Gastroesophageal sphincter (tissue), 3 donors: ENCODE results near the gene SFI1.

Experiments used
- EP300 ChIP-seq: sonication (generic); formaldehyde crosslinking; IDR thresholded peaks from one replicate; pipeline ENCODE4 v1.6.1; 2017; ENCODE audit warnings: antibody characterized with exemption, mild to moderate bottlenecking
- POLR2A ChIP-seq, 2 donors: fragments of 450-650 bp; IDR thresholded peaks; one replicate each; pipeline ENCODE4 v1.6.1; 2017; ENCODE audit warnings: antibody characterized with exemption in 2 of 2, mild to moderate bottlenecking in 2 of 2, moderate library complexity in 1 of 2
- POLR2AphosphoS5 ChIP-seq: sonication (generic); formaldehyde crosslinking; IDR thresholded peaks from one replicate; pipeline ENCODE4 v1.6.1; 2017; ENCODE audit warnings: antibody characterized with exemption
- TF ChIP-seq, protein P1 (sequence below), 4 experiments: fragments of 200-600 bp in 2 of 4; fragments of 450-650 bp in 2 of 4; sonication (generic) in 1 of 4; IDR thresholded peaks; one replicate each; pipeline ENCODE4 v1.5.1; 2017 to 2019; ENCODE audit warnings: antibody characterized with exemption in 4 of 4, mild to moderate bottlenecking in 2 of 4, moderate library complexity in 2 of 4

DNA sequence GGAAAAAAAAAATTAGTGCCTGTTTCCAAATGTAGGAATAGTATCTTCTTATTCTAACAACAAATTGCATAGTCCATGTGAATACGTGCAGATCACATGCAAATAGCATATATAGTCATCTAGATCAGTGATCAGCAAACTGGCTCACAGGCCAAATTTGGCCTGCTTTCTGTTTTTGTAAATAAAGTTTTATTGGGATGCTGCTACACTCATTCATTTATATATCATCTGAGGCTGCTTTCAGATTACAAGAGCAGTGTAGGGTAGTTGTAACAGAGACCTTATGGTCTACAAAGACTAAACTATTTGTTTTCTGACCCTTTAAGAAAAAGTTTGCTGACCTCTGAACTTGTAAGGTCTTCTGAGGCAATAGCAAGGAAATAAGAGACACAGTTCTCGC lies 65.6 kb downstream of the SFI1 start:
- TF ChIP-seq, protein P1, sequence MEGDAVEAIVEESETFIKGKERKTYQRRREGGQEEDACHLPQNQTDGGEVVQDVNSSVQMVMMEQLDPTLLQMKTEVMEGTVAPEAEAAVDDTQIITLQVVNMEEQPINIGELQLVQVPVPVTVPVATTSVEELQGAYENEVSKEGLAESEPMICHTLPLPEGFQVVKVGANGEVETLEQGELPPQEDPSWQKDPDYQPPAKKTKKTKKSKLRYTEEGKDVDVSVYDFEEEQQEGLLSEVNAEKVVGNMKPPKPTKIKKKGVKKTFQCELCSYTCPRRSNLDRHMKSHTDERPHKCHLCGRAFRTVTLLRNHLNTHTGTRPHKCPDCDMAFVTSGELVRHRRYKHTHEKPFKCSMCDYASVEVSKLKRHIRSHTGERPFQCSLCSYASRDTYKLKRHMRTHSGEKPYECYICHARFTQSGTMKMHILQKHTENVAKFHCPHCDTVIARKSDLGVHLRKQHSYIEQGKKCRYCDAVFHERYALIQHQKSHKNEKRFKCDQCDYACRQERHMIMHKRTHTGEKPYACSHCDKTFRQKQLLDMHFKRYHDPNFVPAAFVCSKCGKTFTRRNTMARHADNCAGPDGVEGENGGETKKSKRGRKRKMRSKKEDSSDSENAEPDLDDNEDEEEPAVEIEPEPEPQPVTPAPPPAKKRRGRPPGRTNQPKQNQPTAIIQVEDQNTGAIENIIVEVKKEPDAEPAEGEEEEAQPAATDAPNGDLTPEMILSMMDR (IDR thresholded peaks at IDR 0.05), result no peak
- TF ChIP-seq POLR2AphosphoS5 (no peak), EP300 (no peak), POLR2A (IDR thresholded peaks at IDR 0.05) (no peak)
